Activated gamma-delta T cell treated with Interleukin-2 at 50 U/mL for 16 hours (primary cell): ENCODE measurements around the gene C7.
"Not testable (repeated sequence)": the region's sequence is repeated elsewhere in the genome, so short reads cannot be mapped to it uniquely, and the experiment has no call there.

Experiments
- DNase-seq: peaks from one replicate; pipeline ENCODE4 v3.0.0-alpha.2; 2020

Gene C7

DNA sequence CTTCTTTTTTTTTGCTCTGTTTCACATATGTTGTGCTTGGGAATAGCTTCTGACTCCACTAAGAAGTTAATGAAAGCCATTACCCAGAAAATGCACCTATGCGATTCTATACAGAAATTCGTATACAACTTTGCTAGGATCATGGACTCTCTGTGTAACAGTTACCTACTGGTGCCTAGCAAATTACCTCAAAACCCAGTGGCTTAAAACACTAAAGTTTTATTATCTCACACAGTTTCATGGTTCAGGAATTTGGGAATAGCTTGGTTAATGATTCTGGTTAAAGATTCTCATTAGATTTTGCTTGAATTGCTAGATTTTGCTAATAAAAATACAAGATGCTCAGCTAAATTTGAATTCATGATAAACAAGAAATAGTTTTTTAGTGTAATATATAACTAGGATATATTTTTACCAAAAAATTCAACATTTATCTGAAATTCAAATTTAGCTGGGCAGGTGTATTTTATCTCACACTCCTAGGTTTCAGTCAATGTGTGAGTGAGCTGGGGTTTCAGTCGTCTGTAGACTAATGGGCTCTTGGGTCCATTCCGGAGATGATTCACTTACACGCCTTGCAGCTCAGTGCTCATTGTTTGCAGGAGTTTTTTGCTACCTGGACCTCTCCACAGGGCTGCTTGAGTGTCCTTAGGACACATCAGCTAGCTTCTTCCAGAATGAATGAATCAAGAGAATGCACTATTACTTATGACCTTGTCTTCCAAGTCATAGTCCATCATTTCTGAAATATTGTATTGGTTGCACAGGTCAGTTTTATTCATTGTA, 86.7 kb downstream of the C7 start:
- DNase-seq: no peak

DNA sequence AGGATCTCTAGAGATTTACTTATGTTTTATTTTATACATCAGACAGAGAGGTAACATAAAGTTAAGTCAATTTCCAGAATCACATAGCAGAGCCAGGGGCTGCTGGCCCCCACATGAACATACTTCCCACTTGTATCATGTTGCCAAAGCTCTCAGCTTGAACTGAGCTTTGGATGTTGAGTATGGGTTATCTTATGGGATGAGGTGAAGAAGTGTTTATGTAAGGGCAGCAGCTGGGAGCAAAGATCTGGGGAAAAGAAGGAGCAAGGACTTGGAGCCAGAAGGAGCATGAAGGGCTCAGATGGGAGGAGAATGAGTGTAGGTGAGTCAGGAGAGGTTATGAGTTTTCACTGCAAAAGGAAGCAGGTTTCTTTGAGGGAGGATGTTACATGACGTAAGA, 89.8 kb downstream of the C7 start:
- no peak for DNase-seq

- no peak for DNase-seq
Measured at GRCh38 chr5:40999966-41000365, 90.7 kb downstream of the C7 start.

DNA sequence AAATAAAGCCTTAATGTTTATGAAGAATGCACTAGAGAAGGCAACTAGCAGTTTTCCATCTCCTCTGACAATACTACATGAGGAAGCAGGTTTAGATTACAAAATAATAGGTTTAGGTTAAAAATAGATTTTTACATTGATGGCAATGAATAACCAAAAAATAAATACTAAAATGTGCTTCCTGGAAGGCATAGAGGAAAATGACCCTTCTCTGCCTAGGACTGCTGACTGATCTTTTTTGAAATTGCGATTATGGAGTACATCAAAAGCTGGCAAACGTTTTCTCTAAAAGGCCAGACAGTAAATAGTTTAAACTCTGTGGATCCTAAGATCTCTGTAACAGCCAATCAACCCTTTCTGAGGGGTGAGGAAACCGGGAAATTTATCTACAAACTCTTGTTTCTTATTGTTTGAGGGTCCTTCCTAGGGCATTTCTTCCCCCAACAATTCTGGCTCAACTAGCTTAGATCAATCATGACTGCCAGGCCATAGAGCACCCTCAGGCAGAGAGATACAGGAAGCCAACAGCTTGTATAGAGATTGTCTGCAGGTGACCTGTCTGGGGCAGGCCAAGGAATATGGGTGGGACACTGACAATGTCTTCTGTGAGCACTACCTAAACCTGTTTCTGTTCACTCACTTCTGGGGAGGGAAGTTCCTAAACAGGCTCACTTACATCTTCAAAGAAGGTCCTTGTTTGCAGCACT, 94.5 kb downstream of the C7 start:
- no peak for DNase-seq

GRCh38 chr5:41004931-41005330, 95.6 kb downstream of the C7 start:
- no peak for DNase-seq

GRCh38 chr5:41009232-41009631, 99.9 kb downstream of the C7 start:
- no peak for DNase-seq

DNA sequence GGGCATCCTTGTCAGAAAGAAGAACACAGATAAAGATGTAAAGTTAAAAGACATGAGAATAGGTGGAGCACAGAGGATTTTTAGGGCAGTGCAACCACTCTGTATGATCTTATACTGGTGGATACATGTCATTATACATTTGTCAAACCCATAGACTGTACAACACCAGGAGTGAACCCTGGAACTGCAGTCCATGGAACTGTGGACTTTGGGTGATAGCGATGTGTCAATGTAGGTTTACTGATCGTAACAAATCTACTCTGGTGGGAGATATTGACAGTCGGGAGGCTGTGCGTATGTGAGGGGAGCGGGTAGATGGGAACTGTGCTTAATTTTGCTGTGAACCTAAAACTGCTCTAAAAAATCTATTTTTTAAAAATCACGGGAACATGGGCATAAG, 101.3 kb downstream of the C7 start:
- no peak for DNase-seq

- no peak for DNase-seq
Measured at GRCh38 chr5:41012318-41012717, 103.0 kb downstream of the C7 start.

DNA sequence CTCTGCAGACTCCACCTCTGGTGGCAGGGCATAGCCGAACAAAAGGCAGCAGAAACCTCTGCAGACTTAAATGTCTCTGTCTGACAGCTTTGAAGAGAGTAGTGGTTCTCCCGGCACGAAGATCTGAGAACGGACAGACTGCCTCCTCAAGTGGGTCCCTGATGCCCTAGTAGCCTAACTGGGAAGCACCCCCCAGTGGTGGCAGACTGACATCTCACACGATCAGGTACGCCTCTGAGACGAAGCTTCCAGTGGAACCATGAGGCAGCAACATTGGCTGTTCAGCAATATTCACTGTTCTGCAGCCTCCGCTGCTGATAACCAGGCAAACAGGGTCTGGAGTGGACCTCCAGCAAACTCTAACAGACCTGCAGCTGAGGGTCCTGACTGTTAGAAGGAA, 113.3 kb downstream of the C7 start:
- DNase-seq: not testable (repeated sequence)
